Midbrain (tissue), 1 donor: ENCODE measurements around the gene TRIM7.
"Not testable (repeated sequence)": the region's sequence is repeated elsewhere in the genome, so short reads cannot be mapped to it uniquely, and the experiment has no call there.

Experiments used
- DNase-seq: peaks from one replicate; lab custom pipeline; 2025; lab: John Stamatoyannopoulos, UW

Gene TRIM7

GRCh38 chr5:181173027-181173419 is 32.0 kb downstream of the TRIM7 start:
- no peak for DNase-seq

DNA sequence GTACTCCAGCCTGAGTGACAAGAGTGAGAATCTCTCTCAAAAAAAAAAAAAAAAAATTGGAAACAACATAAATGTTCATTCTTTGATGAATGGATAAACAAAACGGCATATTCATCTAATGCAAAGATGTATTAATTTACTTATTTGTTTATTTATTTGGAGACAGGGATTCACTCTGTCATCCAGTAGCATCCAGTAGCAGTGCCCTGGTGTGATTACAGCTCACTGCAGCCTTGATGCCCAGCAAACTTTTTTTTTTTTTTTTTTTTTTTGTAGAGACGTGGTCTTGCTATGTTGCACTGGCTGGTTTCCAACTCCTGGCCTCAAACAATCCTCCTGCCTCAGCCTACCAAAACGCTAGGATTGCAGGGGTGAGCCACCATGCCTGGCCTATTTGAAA is 33.2 kb downstream of the TRIM7 start:
- no peak for DNase-seq

- no peak for DNase-seq
These were observed 34.0 kb downstream of the TRIM7 start for GRCh38 chr5:181170996-181171395.

DNA sequence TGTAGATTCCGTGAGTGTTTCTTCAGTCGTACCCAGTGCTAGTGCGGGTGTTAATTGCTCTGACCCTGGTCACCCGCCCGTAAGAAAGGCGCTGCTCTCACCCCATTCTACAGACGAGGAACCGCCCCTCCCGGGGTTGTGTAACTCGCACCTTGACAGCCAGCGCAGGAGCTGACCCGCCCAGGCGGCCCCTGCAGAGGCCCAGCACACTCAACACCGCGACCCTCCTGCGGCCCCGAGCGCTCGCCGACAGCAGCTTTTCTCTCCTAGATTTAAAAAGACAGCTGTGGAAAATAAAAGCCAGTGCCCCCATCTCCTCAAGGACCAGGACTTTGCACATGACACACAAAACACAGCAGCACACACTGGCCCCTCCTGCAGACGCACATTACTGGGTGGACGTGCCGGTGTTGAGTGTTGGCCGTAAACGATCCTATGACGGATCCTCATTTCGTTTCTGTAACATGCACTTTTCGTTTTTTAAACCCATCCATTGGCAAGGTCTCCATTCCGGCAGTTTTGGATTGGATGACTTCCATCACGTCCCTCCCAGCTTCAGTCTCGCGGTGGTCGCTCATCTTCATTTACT is 34.7 kb downstream of the TRIM7 start:
- no peak for DNase-seq

DNA sequence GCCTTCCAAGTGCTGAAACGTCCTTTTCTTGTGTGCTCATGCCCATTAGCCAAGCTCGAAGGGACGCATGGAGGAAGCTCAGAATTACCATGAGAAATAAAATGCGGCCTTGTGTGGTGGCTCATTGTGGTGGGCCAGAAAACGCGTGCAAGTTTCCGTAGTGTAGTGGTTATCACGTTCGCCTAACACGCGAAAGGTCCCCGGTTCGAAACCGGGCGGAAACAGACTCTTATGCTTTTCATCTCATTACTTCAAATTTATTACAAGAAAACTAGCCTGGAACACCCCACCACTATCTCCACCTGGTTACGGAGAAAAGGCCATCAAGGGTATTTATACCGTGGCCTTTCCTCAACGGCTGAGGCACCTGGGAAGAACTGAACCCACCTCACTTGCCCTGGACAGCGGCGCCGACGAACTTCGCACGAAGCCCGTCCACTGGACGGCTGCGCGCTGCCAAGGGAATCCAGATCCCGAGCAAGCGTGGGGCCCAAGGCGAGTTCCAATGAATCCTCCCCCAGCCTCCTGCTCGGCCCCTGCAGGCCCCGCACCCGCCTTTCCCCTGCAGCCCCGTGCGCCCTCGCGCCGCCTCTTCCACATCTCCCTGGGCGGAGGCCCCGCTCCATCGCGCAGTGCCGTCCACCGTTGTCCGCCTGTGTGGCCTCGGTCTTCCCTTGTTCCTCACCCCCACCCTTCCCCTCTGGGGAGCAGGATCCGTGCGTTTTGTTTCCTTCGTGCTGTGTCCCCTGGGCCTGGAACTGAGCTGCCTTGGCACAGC is 35.3 kb downstream of the TRIM7 start:
- not testable (repeated sequence) for DNase-seq

DNA sequence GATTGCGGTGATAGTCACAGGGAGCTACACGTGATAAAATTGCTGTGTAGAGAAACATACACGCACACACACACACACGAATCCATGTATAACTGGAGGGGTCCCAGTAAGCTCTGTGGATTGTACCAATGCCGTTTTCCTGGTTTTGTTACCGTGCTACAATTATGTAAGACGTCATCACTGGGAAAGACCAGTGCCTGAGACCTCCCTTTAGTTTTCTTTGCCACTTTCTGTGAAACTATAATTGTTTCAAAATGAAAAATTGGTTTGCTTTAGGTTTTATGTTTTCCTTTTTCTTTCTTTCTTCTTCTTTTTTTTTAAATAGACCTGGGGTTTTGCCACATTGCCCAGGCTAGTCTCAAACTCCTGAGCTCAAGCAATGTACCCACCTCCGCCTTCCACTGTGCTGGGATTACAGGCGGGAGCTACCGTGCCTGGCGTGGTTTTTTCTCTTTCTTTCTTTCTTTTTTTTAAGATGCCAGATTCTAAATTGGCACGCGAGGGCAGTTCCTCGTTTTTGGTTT is 36.3 kb downstream of the TRIM7 start:
- no peak for DNase-seq

DNA sequence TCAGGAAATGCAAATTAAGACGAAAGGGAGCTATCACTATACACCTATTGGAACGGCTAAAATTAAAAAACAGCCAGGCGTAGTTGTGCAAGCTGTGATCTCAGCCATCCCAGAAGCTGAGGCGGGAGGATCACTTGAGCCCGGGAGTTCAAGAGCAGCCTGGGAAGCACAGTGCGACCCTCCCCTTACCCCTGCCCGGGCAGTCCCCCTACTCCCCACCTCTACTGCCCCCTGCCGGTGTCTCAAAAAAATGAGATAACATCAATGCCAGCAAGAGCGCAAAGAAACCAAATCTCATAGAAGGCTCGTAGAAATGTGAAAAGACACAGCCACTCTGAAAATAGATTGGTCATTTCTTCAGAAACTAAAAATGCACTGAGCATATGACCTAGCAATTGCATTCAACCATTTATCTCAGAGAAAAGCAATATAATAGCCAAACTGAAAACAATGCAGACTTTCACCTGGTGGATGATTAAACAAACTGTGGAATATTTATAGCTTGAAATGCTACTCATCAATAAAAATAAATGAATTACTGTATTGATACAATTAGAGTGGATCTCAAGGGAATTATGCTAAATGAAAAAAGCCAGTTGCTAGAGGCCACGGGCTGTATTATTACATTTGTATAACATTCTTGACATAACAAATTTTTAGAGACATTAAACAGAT is 37.0 kb downstream of the TRIM7 start:
- DNase-seq, result no peak

DNA sequence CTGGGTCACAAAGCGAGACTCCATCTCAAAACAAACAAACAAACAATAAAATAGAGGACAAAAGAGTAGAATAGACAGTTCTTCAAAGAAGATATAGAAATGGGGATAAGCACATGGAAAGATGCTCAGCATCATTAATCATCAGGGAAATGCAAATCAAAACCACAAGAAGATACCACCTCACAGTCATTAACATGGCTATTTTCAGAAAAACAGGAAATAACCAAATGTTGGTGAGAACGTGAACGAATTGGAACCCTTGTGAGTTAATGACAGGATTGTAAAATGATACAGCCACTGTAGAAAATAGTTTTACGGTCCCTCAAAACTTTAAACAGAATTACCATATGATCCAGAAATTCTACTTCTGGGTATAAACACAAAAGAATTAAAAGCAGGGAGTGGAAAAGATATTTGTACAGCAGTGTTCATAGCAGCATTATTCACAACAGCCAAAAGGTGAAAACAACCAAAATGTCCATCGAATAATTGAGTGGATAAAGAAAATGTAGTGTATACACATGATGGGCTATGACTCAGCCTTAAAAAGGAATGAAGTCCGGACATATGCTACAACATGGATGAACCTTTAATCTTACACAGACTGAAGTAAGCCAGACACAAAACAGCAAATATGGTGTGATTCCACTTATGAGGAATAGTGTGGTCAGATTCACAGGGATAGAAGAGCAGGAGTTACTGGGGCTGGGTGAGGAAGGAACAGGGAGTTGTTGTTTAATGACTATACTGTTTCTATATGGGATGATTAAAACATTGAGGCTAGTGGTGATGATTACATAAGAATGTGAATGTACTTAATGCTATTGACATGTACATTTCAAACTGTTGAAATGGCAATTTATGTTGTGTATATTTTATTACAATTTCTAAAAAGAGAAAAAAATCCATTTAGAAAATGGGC is 37.9 kb downstream of the TRIM7 start:
- no peak for DNase-seq

GRCh38 chr5:181164076-181164952 is 40.7 kb downstream of the TRIM7 start:
- no peak for DNase-seq

DNA sequence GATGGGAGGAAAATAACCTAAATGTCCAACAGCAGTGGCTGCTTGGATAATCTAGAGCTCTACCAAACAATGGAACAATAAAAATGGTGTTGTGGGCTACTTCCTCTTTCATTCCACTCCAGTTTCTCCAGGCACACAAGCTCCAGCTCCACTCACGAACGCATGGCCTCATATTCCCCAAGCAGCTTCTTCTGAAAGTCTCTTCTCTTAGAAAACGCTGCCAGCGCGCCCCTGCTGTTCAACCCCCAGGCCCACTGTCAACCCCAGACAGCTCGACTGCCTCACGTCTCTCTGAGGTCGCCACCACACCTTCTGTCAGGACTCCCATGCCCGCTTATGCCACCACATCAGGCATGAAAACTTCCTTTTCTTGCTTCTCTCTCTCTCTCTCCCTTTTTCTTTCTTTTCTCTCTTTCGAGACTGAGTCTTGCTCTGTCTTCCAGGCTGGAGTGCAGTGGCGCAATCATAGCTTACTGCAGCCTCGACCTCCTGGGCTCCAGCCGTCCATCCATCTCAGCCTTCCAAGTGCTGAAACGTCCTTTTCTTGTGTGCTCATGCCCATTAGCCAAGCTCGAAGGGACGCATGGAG is 41.4 kb downstream of the TRIM7 start:
- DNase-seq, result no peak

- DNase-seq, result no peak
These were observed 43.3 kb downstream of the TRIM7 start for GRCh38 chr5:181161534-181162175.

- peak; percentile 64 for DNase-seq
These were observed 44.1 kb downstream of the TRIM7 start for GRCh38 chr5:181160755-181161533.

- DNase-seq, result no peak
These were observed 44.7 kb downstream of the TRIM7 start for GRCh38 chr5:181160152-181160754.

- peak; percentile 89 for DNase-seq
These were observed 45.5 kb downstream of the TRIM7 start for GRCh38 chr5:181159286-181160151.

- no peak for DNase-seq
These were observed 46.1 kb downstream of the TRIM7 start for GRCh38 chr5:181158869-181159268.

DNA sequence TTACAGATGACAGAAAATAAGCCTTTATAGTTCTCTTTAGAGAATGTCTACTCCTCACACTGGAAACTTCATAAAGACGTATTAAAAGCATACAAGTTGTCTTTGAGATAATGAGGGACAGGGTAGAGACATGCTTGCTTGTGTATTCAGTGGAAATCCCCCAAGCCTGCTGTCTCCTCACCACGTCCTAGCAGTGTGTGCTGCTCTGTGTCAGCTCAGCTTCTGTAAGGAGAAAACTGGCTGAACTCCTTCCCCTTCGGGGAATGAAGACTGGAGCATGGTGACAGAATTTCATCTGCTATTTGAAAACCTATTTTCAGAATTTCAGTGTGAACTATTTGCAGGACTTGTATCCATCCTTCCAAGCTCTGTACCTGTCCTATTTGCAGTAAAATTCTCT is 48.2 kb downstream of the TRIM7 start:
- no peak for DNase-seq

- DNase-seq, result no peak
These were observed 51.2 kb downstream of the TRIM7 start for GRCh38 chr5:181153814-181154213.

- DNase-seq, result no peak
These were observed 52.6 kb downstream of the TRIM7 start for GRCh38 chr5:181152406-181152805.
